Osteoblast (primary cell): ENCODE results near the gene GRB10. TPM values are rescaled to one million over a fixed set of nuclear protein-coding genes. Genes with fewer than 3 reads are reported as not detected.
"Not testable (repeated sequence)": the region's sequence is repeated elsewhere in the genome, so short reads cannot be mapped to it uniquely, and the experiment has no call there.

ENCODE experiments used
- DNase-seq: peaks from one replicate; pipeline ENCODE4 v3.0.0; 2011; ENCODE audit warnings: low spot score, mixed read lengths; ENCODE audit not compliant: insufficient read length; ENCODE audit errors: missing footprints
- H2AFZ ChIP-seq: 2 replicates; pipeline ENCODE4 v1.6.0; 2011; ENCODE audit warnings: mild to moderate bottlenecking, low read length
- H3K27ac ChIP-seq: 2 replicates; pipeline ENCODE4 v1.5.1; 2011; ENCODE audit warnings: mild to moderate bottlenecking, low read depth, low read length, moderate library complexity
- H3K27me3 ChIP-seq: 2 replicates; pipeline ENCODE4 v1.6.0; 2012; ENCODE audit warnings: mild to moderate bottlenecking, control low read depth, inconsistent platforms, low read length, moderate library complexity; ENCODE audit not compliant: insufficient read depth
- H3K36me3 ChIP-seq: 2 replicates; pipeline ENCODE4 v1.5.1; 2011; ENCODE audit warnings: mild to moderate bottlenecking, low read length, control low read depth, moderate library complexity; ENCODE audit not compliant: insufficient read depth
- H3K4me1 ChIP-seq: 2 replicates; pipeline ENCODE4 v1.5.1; 2011; ENCODE audit warnings: mild to moderate bottlenecking, low read length, control low read depth, moderate library complexity; ENCODE audit not compliant: insufficient read depth
- H3K4me2 ChIP-seq: 2 replicates; pipeline ENCODE4 v1.6.0; 2011; ENCODE audit warnings: mild to moderate bottlenecking, low read length; ENCODE audit not compliant: insufficient read depth
- H3K4me3 ChIP-seq: fragments of 200-600 bp; sonication (generic); 3 replicates; pipeline ENCODE4 v1.5.1; 2012; ENCODE audit warnings: mild to moderate bottlenecking, low read length, inconsistent platforms; ENCODE audit not compliant: insufficient read depth
- H3K79me2 ChIP-seq: 2 replicates; pipeline ENCODE4 v1.6.0; 2012; ENCODE audit warnings: mild to moderate bottlenecking, low read length, control low read depth, inconsistent platforms; ENCODE audit not compliant: insufficient read depth
- H3K9me3 ChIP-seq: 2 replicates; pipeline ENCODE4 v1.5.1; 2011; ENCODE audit warnings: low read depth, low read length, control low read depth
- H4K20me1 ChIP-seq: 2 replicates; pipeline ENCODE4 v1.6.0; 2012; ENCODE audit warnings: mild to moderate bottlenecking, low read length, control low read depth; ENCODE audit not compliant: insufficient read depth
- total RNA-seq: library from RNA; depleted of rRNA; stranded (reverse); fragments of >200 nt; gene quantifications from 2 replicates; pipeline ENCODE4 v1.2.3, GENCODE V29; 2012
- TF ChIP-seq, protein P1 (sequence below): IDR thresholded peaks from 2 replicates; pipeline ENCODE4 v1.5.1; 2011; ENCODE audit warnings: mild to moderate bottlenecking, low read depth, low read length, moderate library complexity; ENCODE audit errors: extremely low read depth

GRB10 gene
- total RNA-seq, 1 donor, result 62.6 TPM

DNA sequence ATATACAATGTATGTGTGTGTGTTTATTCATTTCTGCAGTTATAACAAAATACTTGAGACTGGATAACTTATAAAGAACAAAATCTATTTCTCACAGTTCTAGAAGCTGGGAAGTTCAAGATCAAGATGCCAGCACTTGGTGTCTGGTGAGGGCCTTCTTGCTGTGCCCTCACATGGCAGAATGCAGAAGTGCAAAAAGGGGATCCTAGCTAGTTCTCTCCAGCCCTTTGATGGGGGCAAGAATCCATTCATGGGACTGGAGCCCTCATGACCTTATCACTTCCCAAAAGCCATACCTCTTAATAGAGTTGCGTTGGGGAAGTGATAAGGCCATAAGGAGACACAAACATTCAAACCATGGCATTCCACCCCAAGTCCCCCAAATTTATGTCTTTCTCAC is 8.4 kb downstream of the GRB10 start:
- Histone ChIP-seq H3K27me3 (no peaks in the 10 kb centered on the region), H3K79me2 (peaks cover 99% of the 10 kb centered on the region), H3K4me3 (no peak overlapping the region), H3K9me3 (no peaks in the 10 kb centered on the region), H3K4me2 (no peak overlapping the region), H4K20me1 (peaks cover 67% of the 10 kb centered on the region), H2AFZ (no peak overlapping the region), H3K27ac (no peak overlapping the region), H3K4me1 (no peaks in the 10 kb centered on the region), H3K36me3 (no peaks in the 10 kb centered on the region)
- TF ChIP-seq, protein P1, sequence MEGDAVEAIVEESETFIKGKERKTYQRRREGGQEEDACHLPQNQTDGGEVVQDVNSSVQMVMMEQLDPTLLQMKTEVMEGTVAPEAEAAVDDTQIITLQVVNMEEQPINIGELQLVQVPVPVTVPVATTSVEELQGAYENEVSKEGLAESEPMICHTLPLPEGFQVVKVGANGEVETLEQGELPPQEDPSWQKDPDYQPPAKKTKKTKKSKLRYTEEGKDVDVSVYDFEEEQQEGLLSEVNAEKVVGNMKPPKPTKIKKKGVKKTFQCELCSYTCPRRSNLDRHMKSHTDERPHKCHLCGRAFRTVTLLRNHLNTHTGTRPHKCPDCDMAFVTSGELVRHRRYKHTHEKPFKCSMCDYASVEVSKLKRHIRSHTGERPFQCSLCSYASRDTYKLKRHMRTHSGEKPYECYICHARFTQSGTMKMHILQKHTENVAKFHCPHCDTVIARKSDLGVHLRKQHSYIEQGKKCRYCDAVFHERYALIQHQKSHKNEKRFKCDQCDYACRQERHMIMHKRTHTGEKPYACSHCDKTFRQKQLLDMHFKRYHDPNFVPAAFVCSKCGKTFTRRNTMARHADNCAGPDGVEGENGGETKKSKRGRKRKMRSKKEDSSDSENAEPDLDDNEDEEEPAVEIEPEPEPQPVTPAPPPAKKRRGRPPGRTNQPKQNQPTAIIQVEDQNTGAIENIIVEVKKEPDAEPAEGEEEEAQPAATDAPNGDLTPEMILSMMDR, result no peak
- DNase-seq, result no peak

DNA sequence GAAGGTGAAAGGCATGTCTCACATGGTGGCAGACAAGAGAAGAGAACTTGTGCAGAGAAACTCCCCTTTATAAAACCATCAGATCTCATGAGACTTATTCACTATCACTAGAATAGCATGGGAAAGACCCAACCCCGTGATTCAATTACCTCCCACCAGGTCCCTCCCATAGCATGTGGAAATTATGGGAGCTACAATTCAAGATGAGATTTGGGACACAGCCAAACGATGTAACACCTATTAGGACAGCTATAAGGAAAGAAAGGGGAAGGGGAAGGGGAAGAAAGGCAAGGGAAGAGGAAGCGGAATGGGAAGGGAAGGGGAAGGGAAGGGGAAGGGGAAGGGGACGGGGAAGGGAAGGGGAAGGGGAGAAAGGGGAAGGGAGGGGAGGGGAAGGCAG is 9.6 kb downstream of the GRB10 start:
- Histone ChIP-seq H3K79me2 (peaks cover 99% of the 10 kb centered on the region), H4K20me1 (peaks cover 64% of the 10 kb centered on the region)
- not testable (repeated sequence) for H2AFZ ChIP-seq, H3K4me1 ChIP-seq, H3K4me2 ChIP-seq, DNase-seq, H3K27ac ChIP-seq, H3K4me3 ChIP-seq, H3K27me3 ChIP-seq, H3K9me3 ChIP-seq, H3K36me3 ChIP-seq

DNA sequence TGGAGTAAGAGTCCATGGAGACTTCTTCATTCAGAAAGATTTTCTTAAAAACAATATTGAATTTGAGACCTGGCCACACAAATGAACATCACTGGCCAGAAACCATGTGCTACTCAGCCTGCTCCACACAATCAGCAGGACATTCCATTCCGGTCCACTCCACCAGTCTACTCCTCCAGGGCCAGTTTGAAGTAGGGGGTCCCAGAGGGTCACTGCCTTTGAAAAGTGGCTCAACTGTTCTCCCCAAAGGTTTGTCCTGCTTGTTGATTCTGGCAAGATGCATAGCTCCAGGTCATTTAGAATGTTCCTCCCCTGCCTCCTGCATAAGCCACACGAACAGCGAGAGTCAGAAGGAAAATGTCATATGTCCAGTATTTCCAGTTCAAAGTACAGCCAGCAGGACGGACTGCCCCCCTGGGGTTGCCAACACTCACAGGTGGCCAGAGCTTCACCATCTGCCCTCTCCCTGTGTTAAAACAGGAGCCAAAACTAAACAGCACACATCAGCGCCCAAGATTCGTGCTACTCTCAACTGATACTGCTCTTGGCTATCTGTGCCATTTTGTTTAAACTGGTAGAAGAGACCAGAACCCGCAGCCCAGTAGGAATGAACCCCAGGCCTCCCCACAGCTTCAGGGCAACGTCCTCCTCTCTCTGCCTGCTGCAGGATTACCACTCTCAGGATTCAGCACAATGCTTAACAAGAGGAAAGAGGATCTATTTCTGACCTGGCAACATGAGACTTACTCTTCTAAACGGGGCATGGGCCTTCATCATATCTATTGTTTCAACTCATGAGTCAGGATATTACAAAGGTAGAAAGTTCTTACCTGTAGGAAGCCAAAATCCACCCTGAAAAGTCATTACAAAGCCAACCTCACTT is 11.3 kb downstream of the GRB10 start:
- no peak overlapping the region for H2AFZ ChIP-seq
- peaks cover 67% of the 10 kb centered on the region for H4K20me1 ChIP-seq

DNA sequence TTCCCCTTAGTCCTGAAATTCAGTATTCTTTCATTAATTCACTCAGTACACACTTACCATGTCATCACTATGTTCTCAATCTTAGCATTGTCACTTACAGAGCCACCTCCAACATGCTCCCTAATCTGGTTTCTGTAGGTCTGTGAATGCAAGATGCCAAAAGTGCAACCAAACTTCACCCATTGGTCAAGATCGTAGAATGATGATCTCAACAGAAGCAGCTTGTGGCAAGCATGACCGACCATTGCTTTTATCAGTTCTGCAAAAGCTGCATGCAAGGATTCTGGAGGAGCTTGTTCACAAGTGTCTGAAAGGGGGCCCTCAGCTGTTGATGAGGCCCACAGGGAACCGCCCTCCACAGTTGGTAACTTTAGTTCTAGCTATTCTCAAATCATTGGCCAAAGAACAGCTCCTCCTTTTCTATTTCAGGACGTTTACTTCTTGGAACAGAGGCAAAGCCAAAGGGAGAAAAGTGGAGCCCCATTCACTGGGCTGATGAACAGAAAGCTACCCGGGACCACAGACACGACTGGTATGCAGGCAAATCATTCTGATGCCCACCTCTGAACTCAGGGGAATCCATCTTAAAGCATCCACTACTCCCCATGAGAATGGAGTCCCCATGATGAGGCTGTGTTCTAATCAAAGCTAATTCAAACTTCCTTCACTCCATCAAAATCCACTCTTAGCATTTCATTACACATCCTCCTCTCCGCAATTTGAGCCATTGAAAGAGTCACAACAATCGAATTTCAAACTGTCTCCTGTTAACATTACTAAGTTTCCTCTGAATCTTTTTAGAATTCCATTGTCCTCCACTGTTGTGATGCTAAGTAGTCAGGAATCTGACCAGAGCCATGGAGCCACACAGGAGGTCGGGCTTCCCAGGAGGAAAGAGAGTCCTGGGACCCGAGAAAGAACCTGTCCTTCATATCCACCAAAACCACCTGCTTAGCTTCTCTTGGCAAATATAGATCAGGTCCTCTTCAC is 13.9 kb downstream of the GRB10 start:
- Histone ChIP-seq H3K9me3 (no peaks in the 10 kb centered on the region), H4K20me1 (peaks cover 65% of the 10 kb centered on the region), H2AFZ (no peak overlapping the region), H3K27ac (no peak overlapping the region), H3K36me3 (no peaks in the 10 kb centered on the region), H3K4me3 (no peak overlapping the region), H3K4me2 (no peak overlapping the region), H3K4me1 (no peaks in the 10 kb centered on the region), H3K79me2 (peaks cover 99% of the 10 kb centered on the region), H3K27me3 (no peaks in the 10 kb centered on the region)
- DNase-seq, result no peak
- TF ChIP-seq, protein P1, result no peak

More for the DNA sequence above, 11.3 kb downstream of the GRB10 start:
- Histone ChIP-seq H3K79me2 (peaks cover 99% of the 10 kb centered on the region), H3K9me3 (no peaks in the 10 kb centered on the region), H3K4me3 (no peak overlapping the region), H3K27me3 (no peaks in the 10 kb centered on the region), H3K27ac (no peak overlapping the region), H3K36me3 (no peaks in the 10 kb centered on the region), H3K4me2 (no peak overlapping the region), H3K4me1 (no peaks in the 10 kb centered on the region)
- DNase-seq, result no peak
- TF ChIP-seq, protein P1, result no peak
